HG03135 (cell line): ENCODE measurements around the gene FYN.
"Not testable (repeated sequence)": the region's sequence is repeated elsewhere in the genome, so short reads cannot be mapped to it uniquely, and the experiment has no call there.

Experiments used
- ATAC-seq: cut with Tn5 transposase; IDR thresholded peaks from one replicate; pipeline ENCODE4 v1.9.1; 2021; ENCODE audit warnings: mild to moderate bottlenecking, moderate library complexity; ENCODE audit not compliant: unreplicated experiment

FYN gene

GRCh38 chr6:111688331-111688730 lies 184.9 kb downstream of the FYN start:
- no peak for ATAC-seq

GRCh38 chr6:111687652-111688051 lies 185.6 kb downstream of the FYN start:
- ATAC-seq: no peak

- no peak for ATAC-seq
These were observed 186.4 kb downstream of the FYN start for GRCh38 chr6:111686932-111687266.

GRCh38 chr6:111686249-111686931 lies 186.9 kb downstream of the FYN start:
- no peak for ATAC-seq

- no peak for ATAC-seq
These were observed 187.7 kb downstream of the FYN start for GRCh38 chr6:111685526-111685925.

GRCh38 chr6:111685058-111685457 lies 188.2 kb downstream of the FYN start:
- ATAC-seq: no peak

GRCh38 chr6:111683749-111684267 lies 189.4 kb downstream of the FYN start:
- ATAC-seq: no peak

GRCh38 chr6:111683157-111683556 lies 190.1 kb downstream of the FYN start:
- no peak for ATAC-seq

- no peak for ATAC-seq
These were observed 191.4 kb downstream of the FYN start for GRCh38 chr6:111681860-111682259.

- ATAC-seq: not testable (repeated sequence)
These were observed 192.2 kb downstream of the FYN start for GRCh38 chr6:111680811-111681609.

- no peak for ATAC-seq
These were observed 193.1 kb downstream of the FYN start for GRCh38 chr6:111680015-111680712.

- no peak for ATAC-seq
These were observed 194.0 kb downstream of the FYN start for GRCh38 chr6:111679126-111679858.

- no peak for ATAC-seq
These were observed 195.8 kb downstream of the FYN start for GRCh38 chr6:111677249-111677990.

GRCh38 chr6:111676383-111676782 lies 196.9 kb downstream of the FYN start:
- no peak for ATAC-seq

- no peak for ATAC-seq
These were observed 198.4 kb downstream of the FYN start for GRCh38 chr6:111674883-111675282.

- no peak for ATAC-seq
These were observed 198.8 kb downstream of the FYN start for GRCh38 chr6:111674413-111674812.

- ATAC-seq: no peak
These were observed 199.3 kb downstream of the FYN start for GRCh38 chr6:111673937-111674336.

- no peak for ATAC-seq
These were observed 199.7 kb downstream of the FYN start for GRCh38 chr6:111673532-111673931.

- no peak for ATAC-seq
These were observed 200.3 kb downstream of the FYN start for GRCh38 chr6:111672761-111673450.

GRCh38 chr6:111669326-111669725 lies 203.9 kb downstream of the FYN start:
- no peak for ATAC-seq
